ENCODE results near the gene SLC4A2. TPM values are rescaled to one million over a fixed set of nuclear protein-coding genes. Genes with fewer than 3 reads are reported as not detected.
A peak's percentile ranks its signal among the peaks of the same experiment; 100 is the strongest.

The SLC4A2 gene
- total RNA-seq, 5 donors from 2014 or later (not counting 1 experiment from before 2014, with no cell fraction given), result 52.0 to 91.5 (median 74.4) TPM

GRCh38 chr7:151057989-151058780 lies 1.2 kb upstream of the SLC4A2 start:
- Histone ChIP-seq H3K9me3 (no peaks in the 10 kb centered on the region), H3K4me3 (ENCODE audit: control insufficient read depth in 1 of 2, extremely low read depth in 1 of 2, low read length in 1 of 2) (peak overlapping the region; percentile 85 to 88), H3K27ac (ENCODE audit: low read length) (peak overlapping the region; percentile 94), H3K27me3 (replicated peaks in 1 of 2; ENCODE audit: control insufficient read depth in 2 of 2, extremely low read depth in 1 of 2, insufficient read depth in 2 of 2, low read length in 1 of 2) (peaks cover 0 to 2% of the 10 kb centered on the region in 2 experiments), H3K4me1 (ENCODE audit: control insufficient read depth in 1 of 2, extremely low read depth in 1 of 2, insufficient read depth in 2 of 2, low read length in 2 of 2) (peaks cover 28 to 56% of the 10 kb centered on the region in 2 experiments), H3K36me3 (ENCODE audit: control insufficient read depth in 2 of 2, extremely low read depth in 1 of 2, insufficient read depth in 1 of 2, low read length in 1 of 2) (peaks cover 0 to 4% of the 10 kb centered on the region in 2 donors)
- DNase-seq (peak; percentile 91 to 99 (median 97)), ATAC-seq (replicated peaks in 1 of 4) (peak; percentile 91 to 94 (median 92))
- CTCF ChIA-PET, result interaction anchor here in 1 of 2 donors (0.6 to 1.7 kb wide), 2 partner anchors 22 to 81 kb away, joined by 4 to 5 read pairs; partner anchors contain the start of gene FASTK
- POLR2A ChIA-PET, result no interaction called here
- no peaks in the 10 kb centered on the region for H3K27me3 Mint-ChIP-seq
- under 1% methylated on average over 40 of the region's 46 CpGs for WGBS (ENCODE audit: insufficient coverage)
- peaks cover 34 to 44% (median 42%) of the 10 kb centered on the region in 3 donors for H3K4me1 Mint-ChIP-seq
- peaks cover 4% of the 10 kb centered on the region for H3K36me3 Mint-ChIP-seq
- peak overlapping the region; percentile 90 for H3K4me3 Mint-ChIP-seq
- H3K27ac Mint-ChIP-seq, result peak overlapping the region; percentile 95 to 96
- no peaks in the 10 kb centered on the region for H3K9me3 Mint-ChIP-seq

- WGBS (ENCODE audit: insufficient coverage), result 8% methylated on average over 7 of the region's 18 CpGs
- Mint-ChIP-seq H3K4me1 (peaks cover 32 to 43% (median 41%) of the 10 kb centered on the region in 3 donors), H3K27me3 (no peaks in the 10 kb centered on the region), H3K9me3 (no peaks in the 10 kb centered on the region), H3K27ac (peak overlapping the region; percentile 95 to 96), H3K4me3 (peak overlapping the region; percentile 90), H3K36me3 (peaks cover 4% of the 10 kb centered on the region)
- ATAC-seq (replicated peaks in 1 of 4) (no peak), DNase-seq (peak in 2 of 35 experiments; percentile 7 to 46)
- H3K4me1 ChIP-seq (ENCODE audit: control insufficient read depth in 1 of 2, extremely low read depth in 1 of 2, insufficient read depth in 2 of 2, low read length in 2 of 2), result peaks cover 26 to 51% of the 10 kb centered on the region in 2 experiments
- H3K4me3 ChIP-seq (ENCODE audit: control insufficient read depth in 1 of 2, extremely low read depth in 1 of 2, low read length in 1 of 2), result peak overlapping the region; percentile 77 to 85
- H3K9me3 ChIP-seq, result no peaks in the 10 kb centered on the region
- H3K27ac ChIP-seq (ENCODE audit: low read length), result peak overlapping the region; percentile 94
- H3K27me3 ChIP-seq (replicated peaks in 1 of 2; ENCODE audit: control insufficient read depth in 2 of 2, extremely low read depth in 1 of 2, insufficient read depth in 2 of 2, low read length in 1 of 2), result no peaks in the 10 kb centered on the region
- peaks cover 0 to 4% of the 10 kb centered on the region in 2 donors for H3K36me3 ChIP-seq (ENCODE audit: control insufficient read depth in 2 of 2, extremely low read depth in 1 of 2, insufficient read depth in 1 of 2, low read length in 1 of 2)
- POLR2A ChIA-PET, result no interaction called here
- CTCF ChIA-PET, result interaction anchor here in 1 of 2 donors (0.6 to 1.7 kb wide), 2 partner anchors 22 to 82 kb away, joined by 4 to 5 read pairs; partner anchors contain the start of gene FASTK
Observed at GRCh38 chr7:151058781-151059366, 515 bp upstream of the SLC4A2 start.

GRCh38 chr7:151060113-151060415 lies 675 bp downstream of the SLC4A2 start:
- Histone ChIP-seq H3K9me3 (no peaks in the 10 kb centered on the region), H3K27ac (ENCODE audit: low read length) (peak overlapping the region; percentile 49), H3K4me3 (ENCODE audit: control insufficient read depth in 1 of 2, extremely low read depth in 1 of 2, low read length in 1 of 2) (peak overlapping the region; percentile 57 to 85), H3K27me3 (replicated peaks in 1 of 2; ENCODE audit: control insufficient read depth in 2 of 2, extremely low read depth in 1 of 2, insufficient read depth in 2 of 2, low read length in 1 of 2) (no peaks in the 10 kb centered on the region), H3K36me3 (ENCODE audit: control insufficient read depth in 2 of 2, extremely low read depth in 1 of 2, insufficient read depth in 1 of 2, low read length in 1 of 2) (peaks cover 0 to 11% of the 10 kb centered on the region in 2 donors), H3K4me1 (ENCODE audit: control insufficient read depth in 1 of 2, extremely low read depth in 1 of 2, insufficient read depth in 2 of 2, low read length in 2 of 2) (peaks cover 26 to 51% of the 10 kb centered on the region in 2 experiments)
- CTCF ChIA-PET, result no interaction called here
- POLR2A ChIA-PET, result no interaction called here
- Mint-ChIP-seq H3K4me3 (peak overlapping the region; percentile 82 to 90 (median 90)), H3K36me3 (peaks cover under 1% of the 10 kb centered on the region), H3K27ac (peak overlapping the region in 1 of 2 donors; percentile 39), H3K27me3 (no peaks in the 10 kb centered on the region), H3K4me1 (peaks cover 32 to 43% (median 41%) of the 10 kb centered on the region in 3 donors), H3K9me3 (no peaks in the 10 kb centered on the region)
- 0% methylated on average over 3 of the region's 17 CpGs for WGBS (ENCODE audit: insufficient coverage)
- no peak for DNase-seq
- no peak for ATAC-seq (replicated peaks in 1 of 4)

GRCh38 chr7:151060416-151061212 lies 1.2 kb downstream of the SLC4A2 start:
- DNase-seq, result peak in 1 of 35 experiments; percentile 14
- H3K27ac Mint-ChIP-seq, result peak overlapping the region; percentile 39 to 74

GRCh38 chr7:151061213-151062110 lies 2.1 kb downstream of the SLC4A2 start:
- ChIA-PET POLR2A (no interaction called here), CTCF (interaction anchor here in 1 of 2 donors (0.6 kb wide), 1 partner anchor 8 kb away, joined by 3 read pairs; no protein-coding TSS in a partner anchor)
- Mint-ChIP-seq H3K27ac (peak overlapping the region in 1 of 2 donors; percentile 55), H3K9me3 (no peaks in the 10 kb centered on the region), H3K4me3 (peak overlapping the region; percentile 25 to 90 (median 47)), H3K36me3 (peaks cover 6% of the 10 kb centered on the region), H3K27me3 (no peaks in the 10 kb centered on the region), H3K4me1 (peaks cover 30 to 41% (median 40%) of the 10 kb centered on the region in 3 donors)
- no peak overlapping the region for H3K4me3 ChIP-seq (ENCODE audit: control insufficient read depth in 1 of 2, extremely low read depth in 1 of 2, low read length in 1 of 2)
- H3K27me3 ChIP-seq (replicated peaks in 1 of 2; ENCODE audit: control insufficient read depth in 2 of 2, extremely low read depth in 1 of 2, insufficient read depth in 2 of 2, low read length in 1 of 2), result no peaks in the 10 kb centered on the region
- no peak for DNase-seq
- peaks cover under 1 to 21% of the 10 kb centered on the region in 2 donors for H3K36me3 ChIP-seq (ENCODE audit: control insufficient read depth in 2 of 2, extremely low read depth in 1 of 2, insufficient read depth in 1 of 2, low read length in 1 of 2)
- no peak overlapping the region for H3K27ac ChIP-seq (ENCODE audit: low read length)
- H3K9me3 ChIP-seq, result no peaks in the 10 kb centered on the region
- peaks cover 26 to 51% of the 10 kb centered on the region in 2 experiments for H3K4me1 ChIP-seq (ENCODE audit: control insufficient read depth in 1 of 2, extremely low read depth in 1 of 2, insufficient read depth in 2 of 2, low read length in 2 of 2)
- WGBS (ENCODE audit: insufficient coverage), result 93% methylated on average over 30 of the region's 33 CpGs
- ATAC-seq (replicated peaks in 1 of 4), result no peak

More at GRCh38 chr7:151060416-151061212, 1.2 kb downstream of the SLC4A2 start:
- ATAC-seq (replicated peaks in 1 of 4), result no peak
- Histone ChIP-seq H3K9me3 (no peaks in the 10 kb centered on the region), H3K36me3 (ENCODE audit: control insufficient read depth in 2 of 2, extremely low read depth in 1 of 2, insufficient read depth in 1 of 2, low read length in 1 of 2) (peaks cover 0 to 17% of the 10 kb centered on the region in 2 donors), H3K27me3 (replicated peaks in 1 of 2; ENCODE audit: control insufficient read depth in 2 of 2, extremely low read depth in 1 of 2, insufficient read depth in 2 of 2, low read length in 1 of 2) (no peaks in the 10 kb centered on the region), H3K4me3 (ENCODE audit: control insufficient read depth in 1 of 2, extremely low read depth in 1 of 2, low read length in 1 of 2) (peak overlapping the region; percentile 57 to 85), H3K27ac (ENCODE audit: low read length) (peak overlapping the region; percentile 49), H3K4me1 (ENCODE audit: control insufficient read depth in 1 of 2, extremely low read depth in 1 of 2, insufficient read depth in 2 of 2, low read length in 2 of 2) (peaks cover 26 to 51% of the 10 kb centered on the region in 2 experiments)
- CTCF ChIA-PET, result interaction anchor here in 1 of 2 donors (0.6 kb wide), 1 partner anchor 9 kb away, joined by 3 read pairs; no protein-coding TSS in a partner anchor
- 54% methylated on average over 5 of the region's 21 CpGs for WGBS (ENCODE audit: insufficient coverage)
- peak overlapping the region; percentile 82 to 90 (median 90) for H3K4me3 Mint-ChIP-seq
- H3K36me3 Mint-ChIP-seq, result peaks cover 6% of the 10 kb centered on the region
- no peaks in the 10 kb centered on the region for H3K9me3 Mint-ChIP-seq
- H3K4me1 Mint-ChIP-seq, result peaks cover 32 to 43% (median 41%) of the 10 kb centered on the region in 3 donors
- no peaks in the 10 kb centered on the region for H3K27me3 Mint-ChIP-seq
- POLR2A ChIA-PET, result no interaction called here
